Fibroblast of villous mesenchyme (primary cell): ENCODE data around the gene FMO2. TPM values are rescaled to one million over a fixed set of nuclear protein-coding genes. Genes with fewer than 3 reads are reported as not detected.

ENCODE experiments used
- DNase-seq: peaks from one replicate; pipeline ENCODE4 v3.0.0-alpha.2; 2010; ENCODE audit warnings: low read depth
- H3K4me3 ChIP-seq: 2 replicates; pipeline ENCODE4 v1.5.1; 2011; ENCODE audit warnings: low read depth, mild to moderate bottlenecking, low read length
- total RNA-seq: library from RNA; depleted of rRNA; stranded (reverse); fragments of >200 nt; gene quantifications from 2 replicates; pipeline ENCODE4 v1.2.3, GENCODE V29; 2012
- TF ChIP-seq, protein P1 (sequence below): IDR thresholded peaks from 2 replicates; pipeline ENCODE4 v1.5.1; 2012; ENCODE audit warnings: low read depth, mild to moderate bottlenecking, low read length; ENCODE audit not compliant: insufficient read depth

FMO2 gene
- total RNA-seq, 1 donor: 1.7 TPM

DNA sequence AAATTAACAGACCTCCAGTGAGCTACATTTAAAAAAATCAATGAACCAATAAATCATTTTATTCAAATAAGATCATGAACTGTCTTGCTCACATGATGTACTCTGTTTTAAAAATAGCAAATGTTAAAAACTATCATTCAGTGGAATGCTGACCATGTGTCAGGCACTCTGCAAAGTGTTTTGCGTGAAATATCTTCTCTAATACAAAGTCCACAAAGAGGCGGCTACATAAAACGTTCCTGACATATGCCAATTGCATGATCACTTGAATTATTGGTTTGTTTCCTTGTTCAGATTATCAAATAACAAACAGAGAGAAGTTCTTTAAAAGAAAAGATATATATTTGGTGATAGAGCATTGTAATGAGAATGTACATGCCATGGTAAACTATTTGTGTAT is 10.7 kb downstream of the FMO2 start:
- H3K4me3 ChIP-seq: no peak overlapping the region
- TF ChIP-seq, protein P1, sequence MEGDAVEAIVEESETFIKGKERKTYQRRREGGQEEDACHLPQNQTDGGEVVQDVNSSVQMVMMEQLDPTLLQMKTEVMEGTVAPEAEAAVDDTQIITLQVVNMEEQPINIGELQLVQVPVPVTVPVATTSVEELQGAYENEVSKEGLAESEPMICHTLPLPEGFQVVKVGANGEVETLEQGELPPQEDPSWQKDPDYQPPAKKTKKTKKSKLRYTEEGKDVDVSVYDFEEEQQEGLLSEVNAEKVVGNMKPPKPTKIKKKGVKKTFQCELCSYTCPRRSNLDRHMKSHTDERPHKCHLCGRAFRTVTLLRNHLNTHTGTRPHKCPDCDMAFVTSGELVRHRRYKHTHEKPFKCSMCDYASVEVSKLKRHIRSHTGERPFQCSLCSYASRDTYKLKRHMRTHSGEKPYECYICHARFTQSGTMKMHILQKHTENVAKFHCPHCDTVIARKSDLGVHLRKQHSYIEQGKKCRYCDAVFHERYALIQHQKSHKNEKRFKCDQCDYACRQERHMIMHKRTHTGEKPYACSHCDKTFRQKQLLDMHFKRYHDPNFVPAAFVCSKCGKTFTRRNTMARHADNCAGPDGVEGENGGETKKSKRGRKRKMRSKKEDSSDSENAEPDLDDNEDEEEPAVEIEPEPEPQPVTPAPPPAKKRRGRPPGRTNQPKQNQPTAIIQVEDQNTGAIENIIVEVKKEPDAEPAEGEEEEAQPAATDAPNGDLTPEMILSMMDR: no peak
- DNase-seq: no peak

DNA sequence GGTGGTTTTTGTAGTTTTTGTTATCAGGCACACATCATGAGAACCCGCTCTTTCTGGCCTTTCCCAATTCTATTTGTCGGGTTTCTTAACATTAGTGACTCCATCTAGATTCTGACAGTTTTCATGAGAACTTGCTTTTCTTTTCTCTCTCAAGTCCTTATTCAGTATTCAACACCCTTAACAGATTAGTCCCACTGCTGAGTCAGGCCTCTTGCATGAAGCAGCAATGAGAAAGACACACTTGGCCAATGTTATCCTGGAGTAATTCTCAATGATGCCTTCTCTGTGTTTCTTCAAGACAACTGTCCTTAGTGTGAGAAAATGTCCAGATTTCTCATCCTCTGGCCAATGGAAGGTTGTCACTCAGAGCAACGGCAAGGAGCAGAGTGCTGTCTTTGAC is 11.3 kb downstream of the FMO2 start:
- TF ChIP-seq, protein P1: no peak
- H3K4me3 ChIP-seq: no peak overlapping the region
- no peak for DNase-seq

DNA sequence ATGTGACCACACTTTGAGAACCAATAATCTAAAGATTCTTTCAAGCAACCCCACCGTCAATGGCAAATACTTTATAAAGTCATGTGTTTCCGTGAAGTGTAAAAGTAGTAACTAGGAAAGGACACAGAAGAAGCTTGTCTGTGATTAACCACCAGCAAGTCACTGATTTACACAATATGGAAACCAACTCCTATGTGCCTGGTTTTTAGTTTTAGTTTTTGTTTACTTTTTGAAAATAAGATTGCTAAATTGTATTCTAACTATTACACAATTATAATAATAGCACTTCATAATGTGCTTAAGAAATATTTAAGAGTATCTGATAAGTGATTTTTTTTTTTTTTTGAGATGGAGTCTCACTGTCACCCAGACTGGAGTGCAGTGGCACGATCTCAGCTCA is 13.0 kb downstream of the FMO2 start:
- H3K4me3 ChIP-seq: no peak overlapping the region
- DNase-seq: no peak
- TF ChIP-seq, protein P1: no peak

DNA sequence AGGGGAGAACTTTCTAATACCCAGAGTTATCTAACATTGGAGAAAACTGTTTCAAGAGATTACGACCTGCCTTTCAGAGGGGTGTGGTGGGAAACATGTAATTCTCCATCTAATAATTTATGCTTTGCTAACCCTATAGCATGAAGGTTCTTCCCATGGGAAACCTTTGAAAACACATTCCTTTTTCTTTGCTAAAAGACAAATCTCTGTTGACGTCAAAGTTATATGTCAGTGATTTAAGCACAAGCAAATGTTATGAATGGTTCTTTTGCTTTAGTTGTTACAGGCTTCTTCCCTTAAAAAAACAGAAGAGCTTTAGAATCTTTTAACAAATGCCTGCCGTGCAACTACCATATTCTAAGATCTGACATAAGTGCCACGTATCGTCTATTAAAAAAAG is 19.2 kb downstream of the FMO2 start:
- no peak for DNase-seq
- TF ChIP-seq, protein P1: no peak

DNA sequence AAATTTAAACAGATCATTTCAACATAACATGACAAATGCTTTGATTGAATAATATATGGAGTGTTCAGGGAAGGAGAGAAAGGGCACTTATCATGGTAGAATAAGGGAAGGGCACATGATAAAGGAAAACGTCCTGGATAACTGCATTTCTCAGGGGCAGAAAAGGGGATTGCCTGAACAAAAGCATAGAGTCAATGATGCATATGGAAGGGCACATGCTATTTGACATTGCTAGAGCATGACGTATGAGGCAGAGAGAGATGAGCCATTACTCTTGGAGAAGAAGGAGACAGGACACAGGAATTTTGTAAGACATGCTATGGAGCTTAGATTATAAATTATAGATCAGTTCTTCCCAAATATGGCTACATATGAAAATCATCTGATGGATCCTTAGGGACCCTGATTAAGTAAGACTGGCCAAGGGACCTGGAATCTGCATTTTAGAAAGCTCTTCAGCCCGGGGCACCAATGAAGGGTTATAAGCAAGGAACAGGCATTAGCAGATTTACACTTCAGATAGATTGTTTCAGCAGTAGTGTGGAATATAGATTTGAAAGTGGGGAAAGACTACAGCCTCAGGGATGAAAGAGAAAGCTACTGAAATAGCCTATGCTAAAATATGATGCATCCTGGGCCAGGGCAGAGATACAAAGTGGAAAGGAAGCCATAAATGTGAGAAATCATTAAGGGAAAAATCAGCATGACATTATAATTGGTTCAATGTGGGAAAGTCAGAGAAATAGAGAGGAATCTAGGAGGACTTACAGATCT is 21.3 kb downstream of the FMO2 start:
- H3K4me3 ChIP-seq: no peak overlapping the region
- DNase-seq: no peak
- TF ChIP-seq, protein P1: no peak

More for the DNA sequence above, 19.2 kb downstream of the FMO2 start:
- no peak overlapping the region for H3K4me3 ChIP-seq

DNA sequence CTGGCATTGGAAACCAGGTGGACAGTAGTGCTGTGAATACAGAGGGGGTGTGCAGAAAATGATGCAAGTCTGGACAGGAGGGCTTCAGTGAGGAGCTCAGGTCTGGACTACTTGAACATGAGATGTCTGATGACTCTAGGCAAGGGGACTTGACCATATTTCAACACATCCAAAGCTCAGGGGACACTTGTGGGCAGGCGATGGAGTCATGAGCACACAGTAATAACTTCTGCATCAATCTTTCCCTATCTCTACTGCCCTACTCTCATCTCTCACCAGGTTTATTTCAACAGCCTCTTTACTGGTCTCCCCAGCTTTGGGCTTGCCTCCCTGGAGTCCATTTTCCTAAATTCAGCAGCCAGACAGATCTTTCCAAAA is 21.9 kb downstream of the FMO2 start:
- TF ChIP-seq, protein P1: no peak
- no peak for DNase-seq
- no peak overlapping the region for H3K4me3 ChIP-seq

DNA sequence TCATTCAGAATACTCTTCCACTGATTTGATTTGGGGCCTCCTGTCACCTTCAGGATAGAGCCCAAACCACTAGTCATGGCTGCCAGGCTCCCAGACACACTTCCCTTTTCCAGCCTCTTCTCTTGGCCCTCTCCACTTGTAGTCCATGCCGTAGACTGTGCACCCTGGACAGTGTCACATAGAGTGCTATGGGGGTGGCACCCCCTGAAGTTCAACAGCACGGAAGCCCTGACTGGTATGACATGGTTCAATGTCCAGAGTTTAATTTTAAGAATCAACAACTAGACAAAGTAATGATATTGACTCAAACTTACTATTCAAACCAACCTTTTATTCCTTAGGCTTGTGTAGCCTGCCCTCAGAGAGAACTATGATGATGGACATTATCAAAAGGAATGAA is 22.3 kb downstream of the FMO2 start:
- no peak overlapping the region for H3K4me3 ChIP-seq
- no peak for DNase-seq
- TF ChIP-seq, protein P1: no peak
